NT2/D1 (cell line): ENCODE data around the gene MYLIP.

Experiments used
- SUZ12 ChIP-seq: IDR thresholded peaks from 2 replicates; pipeline ENCODE4 v1.6.1; 2011; ENCODE audit not compliant: insufficient read length, insufficient read depth; ENCODE audit errors: extremely low read depth
- YY1 ChIP-seq: IDR thresholded peaks from 2 replicates; pipeline ENCODE4 v1.6.1; 2011; ENCODE audit not compliant: insufficient read length, insufficient read depth
- ZNF274 ChIP-seq: IDR thresholded peaks from 2 replicates; pipeline ENCODE4 v1.6.1; 2011; ENCODE audit warnings: mild to moderate bottlenecking, low read depth, low read length

DNA sequence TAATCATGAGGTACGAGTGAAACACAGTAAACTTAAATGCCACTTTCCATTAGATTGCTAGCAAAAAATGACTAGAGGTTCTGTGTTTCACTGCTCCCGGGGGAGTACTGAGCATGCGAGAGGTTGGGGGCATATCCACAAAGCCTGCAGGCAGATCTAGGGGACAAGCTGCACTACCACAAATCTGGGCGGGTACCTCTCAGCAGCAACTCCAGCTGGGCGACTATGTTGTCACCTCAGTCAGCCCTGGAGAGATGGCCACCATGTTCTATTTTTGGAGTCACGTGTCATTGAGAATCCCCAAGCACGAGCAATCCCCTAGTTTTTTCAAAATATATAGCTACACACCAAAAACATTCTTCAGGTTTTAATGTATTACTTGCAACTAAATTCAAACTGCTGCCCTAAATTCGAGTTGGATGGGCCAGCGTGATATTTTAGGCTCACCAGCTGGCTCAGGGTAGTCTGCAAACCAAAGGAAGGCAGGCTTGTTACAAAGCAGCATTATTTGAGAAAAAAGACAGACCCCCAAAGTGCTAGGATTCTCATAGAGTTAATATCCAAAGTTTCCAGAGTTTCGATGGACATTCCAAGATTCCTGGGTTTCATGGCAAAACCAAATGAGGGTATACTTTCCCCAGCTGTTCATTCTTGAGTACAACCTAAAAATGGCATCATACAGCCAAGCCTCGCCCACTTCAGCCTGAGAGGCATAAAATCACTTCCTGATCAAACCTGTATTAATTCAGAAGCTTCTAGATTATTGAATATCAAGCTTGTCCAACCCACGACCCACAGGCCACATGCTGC is 24.1 kb upstream of the MYLIP start:
- TF ChIP-seq ZNF274 (no peak), YY1 (no peak), SUZ12 (no peak)
